H1 (cell line): ENCODE results near the gene ATP5F1C. TPM values are rescaled to one million over a fixed set of nuclear protein-coding genes. Genes with fewer than 3 reads are reported as not detected.

ENCODE experiments used
- BCL11A ChIP-seq, 2 experiments: IDR thresholded peaks; one replicate each; pipeline ENCODE4 v1.6.1; 2011; ENCODE audit warnings: low read depth in 2 of 2, low read length in 2 of 2, mild to moderate bottlenecking in 2 of 2
- CBX8 ChIP-seq: fragments of 300-800, 300-1000 bp; sonication (generic); IDR thresholded peaks from 2 replicates; pipeline ENCODE4 v1.7.1; 2016; ENCODE audit warnings: low read depth, low read length, borderline replicate concordance
- CHD2 ChIP-seq: IDR thresholded peaks from 2 replicates; pipeline ENCODE4 v1.6.1; 2012; ENCODE audit warnings: low read length, improper control_type of control experiment
- EGR1 ChIP-seq: IDR thresholded peaks from 2 replicates; pipeline ENCODE4 v1.6.1; 2011; ENCODE audit warnings: low read depth, low read length, borderline replicate concordance
- KDM5A ChIP-seq: fragments of 200-600 bp; IDR thresholded peaks from 2 replicates; pipeline ENCODE4 v1.7.1; 2012; ENCODE audit warnings: mild to moderate bottlenecking, low read length, inconsistent platforms, mixed read lengths
- POLR2AphosphoS5 ChIP-seq: IDR thresholded peaks from 2 replicates; pipeline ENCODE4 v1.6.1; 2011; ENCODE audit warnings: low read depth, low read length
- RXRA ChIP-seq: IDR thresholded peaks from 2 replicates; pipeline ENCODE4 v1.6.1; 2011; ENCODE audit warnings: low read depth, mild to moderate bottlenecking, low read length, moderate library complexity; ENCODE audit not compliant: insufficient read depth
- SUZ12 ChIP-seq: fragments of 200-600 bp; sonication (generic); IDR thresholded peaks from 2 replicates; pipeline ENCODE4 v1.6.1; 2012; ENCODE audit warnings: mild to moderate bottlenecking, inconsistent platforms, low read length, moderate library complexity, mixed read lengths
- polyA plus RNA-seq, 7 experiments: library from polyadenylated mRNA; depleted of rRNA in 3 of 7; stranded (reverse) in 5 of 7; unstranded in 2 of 7; fragments of >200 nt in 5 of 7; fragments of 200-250 nt in 2 of 7; gene quantifications; 1 replicate in 5 of 7; 2 replicates in 1 of 7; 4 replicates in 1 of 7; pipeline versions ENCODE4 v1.2.1 to v1.2.3, GENCODE V29; 2011 to 2013; ENCODE audit warnings: missing spikeins in 2 of 7, mixed read lengths in 2 of 7
- total RNA-seq: library from RNA; stranded (reverse); fragmentation: NEBNext Ultra II Directional; extraction: Animal tissue kit (Norgen Biotek cat#: 25700); gene quantifications from 2 replicates; pipeline ENCODE4 v1.2.1, GENCODE V29; 2021

Gene ATP5F1C
- total and polyA plus RNA-seq, 2 of the 8 experiments (the other 6 are each of a cell fraction or from before 2014, with no cell fraction given), result 221 to 265 TPM

- TF ChIP-seq RXRA (no peak), EGR1 (no peak), KDM5A (no peak), CBX8 (no peak), POLR2AphosphoS5 (no peak), BCL11A (IDR thresholded peaks at IDR 0.05; ENCODE audit: low read depth in 2 of 2, low read length in 2 of 2) (no peak), CHD2 (no peak), SUZ12 (no peak)
Observed at GRCh38 chr10:7853890-7854289, 65.9 kb downstream of the ATP5F1C start (continued).
